Activated CD8-positive, alpha-beta T cell treated with anti-CD3 and anti-CD28 coated beads, Interleukin-2, amount 10 ng/mL, durations not matched to agents 7 days and 5 days (primary cell): ENCODE measurements around the gene C2CD2. TPM values are rescaled to one million over a fixed set of nuclear protein-coding genes. Genes with fewer than 3 reads are reported as not detected.
"Not testable (repeated sequence)": the region's sequence is repeated elsewhere in the genome, so short reads cannot be mapped to it uniquely, and the experiment has no call there.

Experiments used
- ATAC-seq: fragments of 150-1000 bp; cut with Tn5 transposase; one replicate; pipeline ENCODE4 v1.10.0; 2021; ENCODE audit warnings: moderate library complexity
- CTCF ChIA-PET: fragments of 350-600 bp; sonication (Branson Sonifier 250); formaldehyde crosslinking; loops from one replicate; lab custom pipeline; 2021; ENCODE audit warnings: antibody characterized with exemption; lab: Charles Lee
- POLR2A ChIA-PET: fragments of 350-600 bp; sonication (Branson Sonifier 250); formaldehyde crosslinking; loops from one replicate; lab custom pipeline; 2021; ENCODE audit warnings: antibody characterized with exemption; lab: Charles Lee
- DNase-seq: peaks from one replicate; pipeline ENCODE4 v3.0.0-alpha.2; 2020
- H3K27ac Mint-ChIP-seq: one replicate; pipeline ENCODE4 v1.8.0; 2021; ENCODE audit warnings: mild to moderate bottlenecking, mixed read lengths
- H3K27me3 Mint-ChIP-seq: one replicate; pipeline ENCODE4 v1.8.0; 2021; ENCODE audit warnings: low read depth, mixed read lengths
- H3K36me3 Mint-ChIP-seq: one replicate; pipeline ENCODE4 v1.8.0; 2021; ENCODE audit warnings: low read depth, mixed read lengths
- H3K4me1 Mint-ChIP-seq: one replicate; pipeline ENCODE4 v1.8.0; 2021; ENCODE audit warnings: low read depth, mixed read lengths
- H3K4me3 Mint-ChIP-seq: one replicate; pipeline ENCODE4 v1.8.0; 2021; ENCODE audit warnings: mild to moderate bottlenecking, mixed read lengths
- H3K9me3 Mint-ChIP-seq: one replicate; pipeline ENCODE4 v1.8.0; 2022; ENCODE audit warnings: mixed read lengths; ENCODE audit not compliant: insufficient read depth
- total RNA-seq, 2 experiments: library from RNA; stranded (reverse); gene quantifications; one replicate each; pipeline ENCODE4 v1.2.3, GENCODE V29; 2021

C2CD2 gene
- total RNA-seq, result 1 to 10 TPM; 5.5 to 5.6 TPM

- Mint-ChIP-seq H3K27ac (peak within 1 kb of the TSS; percentile 3), H3K4me3 (peak within 1 kb of the TSS; percentile 21), H3K9me3 (no peaks in the 10 kb centered on the region), H3K27me3 (peaks cover 23% of the 10 kb centered on the region), H3K36me3 (no peaks in the 10 kb centered on the region), H3K4me1 (peaks cover 19% of the 10 kb centered on the region)
- POLR2A ChIA-PET, result no interaction called here
- DNase-seq, result no peak
- peak; percentile 47 for ATAC-seq
- CTCF ChIA-PET, result no interaction called here
These were observed at the start of gene C2CD2 for GRCh38 chr21:41953831-41954653. Gene C2CD2 (minus strand): TSS chr21:41954018. CDS start chr21:41953648, 370 bp downstream.

- H3K9me3 Mint-ChIP-seq, result no peaks in the 10 kb centered on the region
- POLR2A ChIA-PET, result interaction anchor here (1.2 kb wide), 1 partner anchor 10 kb away, joined by 3 read pairs; no protein-coding TSS in a partner anchor
- ATAC-seq (no peak), DNase-seq (no peak)
- no peak overlapping the region for H3K4me3 Mint-ChIP-seq
- peaks cover 45% of the 10 kb centered on the region for H3K36me3 Mint-ChIP-seq
- H3K27me3 Mint-ChIP-seq, result no peaks in the 10 kb centered on the region
- peaks cover 30% of the 10 kb centered on the region for H3K4me1 Mint-ChIP-seq
- CTCF ChIA-PET, result interaction anchor here (1.0 to 1.3 kb wide), 2 partner anchors 9 to 114 kb away, joined by 3 to 4 read pairs; no protein-coding TSS in a partner anchor
- H3K27ac Mint-ChIP-seq, result no peak overlapping the region
These were observed 49.2 kb upstream of the C2CD2 start for GRCh38 chr21:42003051-42003461.

- no peaks in the 10 kb centered on the region for H3K9me3 Mint-ChIP-seq
- peaks cover 26% of the 10 kb centered on the region for H3K4me1 Mint-ChIP-seq
- POLR2A ChIA-PET, result interaction anchor here (0.7 to 1.2 kb wide), 3 partner anchors 11 to 125 kb away, joined by 3 to 6 read pairs (median 3); no protein-coding TSS in a partner anchor
- H3K27ac Mint-ChIP-seq, result peak overlapping the region; percentile 28
- ATAC-seq (peak; percentile 78), DNase-seq (peak; percentile 60)
- H3K4me3 Mint-ChIP-seq, result no peak overlapping the region
- CTCF ChIA-PET, result interaction anchor here (1.0 to 1.3 kb wide), 2 partner anchors 9 to 115 kb away, joined by 3 to 4 read pairs; no protein-coding TSS in a partner anchor
- H3K27me3 Mint-ChIP-seq, result no peaks in the 10 kb centered on the region
- H3K36me3 Mint-ChIP-seq, result peaks cover 42% of the 10 kb centered on the region
These were observed 48.7 kb upstream of the C2CD2 start for GRCh38 chr21:42002421-42002958.

- ATAC-seq, result no peak
These were observed 48.0 kb upstream of the C2CD2 start for GRCh38 chr21:42001781-42002180.

GRCh38 chr21:42000908-42001307 is 47.1 kb upstream of the C2CD2 start:
- ATAC-seq (no peak), DNase-seq (no peak)
- H3K27me3 Mint-ChIP-seq, result no peaks in the 10 kb centered on the region
- peaks cover 43% of the 10 kb centered on the region for H3K36me3 Mint-ChIP-seq
- H3K9me3 Mint-ChIP-seq, result no peaks in the 10 kb centered on the region
- H3K4me1 Mint-ChIP-seq, result peaks cover 20% of the 10 kb centered on the region
- H3K27ac Mint-ChIP-seq, result no peak overlapping the region
- CTCF ChIA-PET, result no interaction called here
- H3K4me3 Mint-ChIP-seq, result no peak overlapping the region
- POLR2A ChIA-PET, result no interaction called here

More at GRCh38 chr21:42001781-42002180, 48.0 kb upstream of the C2CD2 start:
- Mint-ChIP-seq H3K36me3 (peaks cover 39% of the 10 kb centered on the region), H3K4me1 (peaks cover 23% of the 10 kb centered on the region), H3K9me3 (no peaks in the 10 kb centered on the region), H3K4me3 (no peak overlapping the region), H3K27ac (peak overlapping the region; percentile 51), H3K27me3 (no peaks in the 10 kb centered on the region)
- POLR2A ChIA-PET, result interaction anchor here (0.7 to 1.2 kb wide), 3 partner anchors 11 to 124 kb away, joined by 3 to 6 read pairs (median 3); no protein-coding TSS in a partner anchor
- CTCF ChIA-PET, result no interaction called here
- DNase-seq, result no peak

GRCh38 chr21:41997657-41998056 is 43.8 kb upstream of the C2CD2 start:
- Mint-ChIP-seq H3K4me3 (no peak overlapping the region), H3K36me3 (peaks cover 66% of the 10 kb centered on the region), H3K27ac (no peak overlapping the region), H3K27me3 (no peaks in the 10 kb centered on the region), H3K9me3 (peaks cover 4% of the 10 kb centered on the region), H3K4me1 (peaks cover 9% of the 10 kb centered on the region)
- no peak for DNase-seq
- POLR2A ChIA-PET, result no interaction called here
- ATAC-seq, result no peak
- CTCF ChIA-PET, result no interaction called here

- peaks cover 4% of the 10 kb centered on the region for H3K9me3 Mint-ChIP-seq
- CTCF ChIA-PET, result no interaction called here
- H3K36me3 Mint-ChIP-seq, result peaks cover 71% of the 10 kb centered on the region
- POLR2A ChIA-PET, result no interaction called here
- DNase-seq (no peak), ATAC-seq (no peak)
- no peaks in the 10 kb centered on the region for H3K27me3 Mint-ChIP-seq
- H3K4me3 Mint-ChIP-seq, result no peak overlapping the region
- H3K27ac Mint-ChIP-seq, result no peak overlapping the region
- H3K4me1 Mint-ChIP-seq, result no peaks in the 10 kb centered on the region
These were observed 41.8 kb upstream of the C2CD2 start for GRCh38 chr21:41995577-41995976.

GRCh38 chr21:41994613-41995012 is 40.8 kb upstream of the C2CD2 start:
- POLR2A ChIA-PET, H3K9me3 Mint-ChIP-seq, ATAC-seq, H3K27ac Mint-ChIP-seq, CTCF ChIA-PET, DNase-seq, H3K4me1 Mint-ChIP-seq, H3K27me3 Mint-ChIP-seq, H3K4me3 Mint-ChIP-seq: not testable (repeated sequence)
- H3K36me3 Mint-ChIP-seq, result peaks cover 64% of the 10 kb centered on the region

- ATAC-seq (no peak), DNase-seq (no peak)
- ChIA-PET CTCF (interaction anchor here (1.6 kb wide), 1 partner anchor 177 kb away, joined by 4 read pairs; no protein-coding TSS in a partner anchor), POLR2A (no interaction called here)
- Mint-ChIP-seq H3K4me3 (no peak overlapping the region), H3K27me3 (no peaks in the 10 kb centered on the region), H3K27ac (no peak overlapping the region), H3K36me3 (peaks cover 62% of the 10 kb centered on the region), H3K9me3 (peaks cover 4% of the 10 kb centered on the region), H3K4me1 (no peaks in the 10 kb centered on the region)
These were observed 39.9 kb upstream of the C2CD2 start for GRCh38 chr21:41993744-41994143.

- H3K4me3 Mint-ChIP-seq, result no peak overlapping the region
- CTCF ChIA-PET, result interaction anchor here (1.6 kb wide), 1 partner anchor 176 kb away, joined by 4 read pairs; no protein-coding TSS in a partner anchor
- no peak overlapping the region for H3K27ac Mint-ChIP-seq
- H3K36me3 Mint-ChIP-seq, result peaks cover 55% of the 10 kb centered on the region
- POLR2A ChIA-PET, result no interaction called here
- ATAC-seq (no peak), DNase-seq (no peak)
- H3K4me1 Mint-ChIP-seq, result no peaks in the 10 kb centered on the region
- H3K9me3 Mint-ChIP-seq, result peaks cover 4% of the 10 kb centered on the region
- no peaks in the 10 kb centered on the region for H3K27me3 Mint-ChIP-seq
These were observed 38.8 kb upstream of the C2CD2 start for GRCh38 chr21:41992576-41992975.

- ATAC-seq (no peak), DNase-seq (no peak)
- Mint-ChIP-seq H3K4me1 (no peaks in the 10 kb centered on the region), H3K27ac (no peak overlapping the region), H3K36me3 (peaks cover 53% of the 10 kb centered on the region), H3K27me3 (no peaks in the 10 kb centered on the region), H3K4me3 (no peak overlapping the region), H3K9me3 (peaks cover 4% of the 10 kb centered on the region)
- ChIA-PET CTCF (no interaction called here), POLR2A (no interaction called here)
These were observed 37.8 kb upstream of the C2CD2 start for GRCh38 chr21:41991659-41992058.

- ChIA-PET CTCF (no interaction called here), POLR2A (no interaction called here)
- Mint-ChIP-seq H3K9me3 (no peaks in the 10 kb centered on the region), H3K27ac (no peak overlapping the region), H3K4me1 (peaks cover 3% of the 10 kb centered on the region), H3K36me3 (peaks cover 35% of the 10 kb centered on the region), H3K4me3 (no peak overlapping the region), H3K27me3 (no peaks in the 10 kb centered on the region)
- DNase-seq (no peak), ATAC-seq (no peak)
These were observed 35.9 kb upstream of the C2CD2 start for GRCh38 chr21:41989698-41990097.
